Endothelial cell of umbilical vein (primary cell): ENCODE data around the gene MAP1S. TPM values are rescaled to one million over a fixed set of nuclear protein-coding genes. Genes with fewer than 3 reads are reported as not detected.

Experiments
- BruUV-seq: library from RNA; stranded (reverse); fragments of 400-500 nt; replicated peaks from 2 replicates; lab custom pipeline; 2021; lab: Mats Ljungman, UMichigan
- CTCF ChIA-PET: fragments of 300-600, 350-600 bp; sonication (Branson Sonifier 250); formaldehyde crosslinking; loops from one replicate; lab custom pipeline; 2021; ENCODE audit warnings: antibody characterized with exemption, inconsistent platforms; lab: Charles Lee
- POLR2A ChIA-PET: fragments of 300-600, 350-600 bp; sonication (Branson Sonifier 250); formaldehyde crosslinking; loops from one replicate; lab custom pipeline; 2021; ENCODE audit warnings: antibody characterized with exemption, inconsistent platforms; lab: Charles Lee
- DNase-seq: peaks from one replicate; pipeline ENCODE4 v3.0.0-alpha.2; 2011; ENCODE audit warnings: low read depth, low spot score
- FAIRE-seq: peaks from 2 replicates; lab custom pipeline; 2011; peaks lifted over from hg19 to GRCh38; lab: Jason Lieb, UNC
- H2AFZ ChIP-seq: 2 replicates; pipeline ENCODE4 v1.6.0; 2012; ENCODE audit warnings: low read depth, low read length, control low read depth, inconsistent platforms
- H3K27ac ChIP-seq: 2 replicates; pipeline ENCODE4 v1.5.1; 2011; ENCODE audit warnings: low read depth, mild to moderate bottlenecking, control low read depth, low read length, moderate library complexity; ENCODE audit not compliant: insufficient read depth
- H3K27me3 ChIP-seq, 2 experiments: 2 replicates each; pipeline versions ENCODE4 v1.6.0 to v1.6.1; 2011; ENCODE audit warnings: low read length in 2 of 2, mixed read lengths in 1 of 2; ENCODE audit not compliant: control insufficient read depth in 2 of 2, insufficient read depth in 2 of 2
- H3K36me3 ChIP-seq, 2 experiments: 2 replicates in 1 of 2; 3 replicates in 1 of 2; pipeline ENCODE4 v1.5.1; 2011; ENCODE audit warnings: low read length in 2 of 2, mild to moderate bottlenecking in 1 of 2, moderate library complexity in 1 of 2; ENCODE audit not compliant: control insufficient read depth in 2 of 2, insufficient read depth in 2 of 2; ENCODE audit errors: extremely low read depth in 1 of 2
- H3K4me1 ChIP-seq: 3 replicates; pipeline ENCODE4 v1.5.1; 2011; ENCODE audit warnings: mild to moderate bottlenecking, low read length; ENCODE audit not compliant: control insufficient read depth, insufficient read depth; ENCODE audit errors: extremely low read depth
- H3K4me2 ChIP-seq: 2 replicates; pipeline ENCODE4 v1.6.1; 2011; ENCODE audit warnings: low read length, control low read depth, mixed read lengths; ENCODE audit not compliant: insufficient read depth
- H3K4me3 ChIP-seq, 3 experiments: fragments of 200-600 bp in 1 of 3; sonication (generic), shearing (Covaris generic) in 1 of 3; replicated peaks in 1 of 3; 2 replicates each; pipeline ENCODE4 v1.5.1; 2011 to 2016; ENCODE audit warnings: control low read depth in 3 of 3, low read length in 3 of 3, mild to moderate bottlenecking in 2 of 3, inconsistent platforms in 1 of 3, low read depth in 1 of 3, moderate library complexity in 1 of 3; ENCODE audit not compliant: insufficient read depth in 1 of 3
- H3K79me2 ChIP-seq: 2 replicates; pipeline ENCODE4 v1.6.0; 2012; ENCODE audit warnings: low read length, inconsistent platforms; ENCODE audit not compliant: control insufficient read depth, insufficient read depth
- H3K9ac ChIP-seq: replicated peaks from 2 replicates; pipeline ENCODE3; 2011; ENCODE audit warnings: low read length, control low read depth; ENCODE audit not compliant: insufficient read depth; ENCODE audit errors: extremely low read depth
- H3K9me1 ChIP-seq: replicated peaks from 3 replicates; pipeline ENCODE4 v1.6.0; 2011; ENCODE audit warnings: mild to moderate bottlenecking, low read length; ENCODE audit not compliant: control insufficient read depth, insufficient read depth; ENCODE audit errors: extremely low read depth
- H3K9me3 ChIP-seq: replicated peaks from 2 replicates; pipeline ENCODE4 v1.5.1; 2012; ENCODE audit warnings: low read length, inconsistent platforms; ENCODE audit not compliant: control insufficient read depth, insufficient read depth
- H4K20me1 ChIP-seq: replicated peaks from 2 replicates; pipeline ENCODE3; 2011; ENCODE audit warnings: mild to moderate bottlenecking, low read length; ENCODE audit not compliant: control insufficient read depth, insufficient read depth; ENCODE audit errors: extremely low read depth
- CTCF ChIP-seq, 2 donors: IDR thresholded peaks; 1 replicate in 1 of 2; 2 replicates in 1 of 2; pipeline ENCODE4 v1.5.1; 2011; ENCODE audit warnings: low read length in 2 of 2, mild to moderate bottlenecking in 2 of 2, moderate library complexity in 2 of 2, control low read depth in 1 of 2, inconsistent platforms in 1 of 2, low read depth in 1 of 2; ENCODE audit not compliant: insufficient read depth in 1 of 2; ENCODE audit errors: extremely low read depth in 1 of 2
- JUN ChIP-seq: IDR thresholded peaks from 2 replicates; pipeline ENCODE4 v1.6.1; 2011; ENCODE audit warnings: borderline replicate concordance, low read depth; ENCODE audit not compliant: insufficient read length, insufficient read depth
- MYC ChIP-seq: IDR thresholded peaks from one replicate; pipeline ENCODE4 v1.6.1; 2011; ENCODE audit warnings: mild to moderate bottlenecking, low read depth, low read length
- POLR2A ChIP-seq: IDR thresholded peaks from 2 replicates; pipeline ENCODE4 v1.6.1; 2012; ENCODE audit warnings: low read depth, mild to moderate bottlenecking, control low read depth, low read length
- POLR2AphosphoS5 ChIP-seq: IDR thresholded peaks from 2 replicates; pipeline ENCODE4 v1.6.1; 2012; ENCODE audit warnings: low read depth, mild to moderate bottlenecking, control low read depth, low read length, moderate library complexity; ENCODE audit not compliant: insufficient read depth
- dilution Hi-C: fragments of 300-500 bp; cut with MboI; formaldehyde crosslinking; loops from one replicate; pipeline ENCODE4 v1.15.0; 2019; ENCODE audit warnings: low sequenced_read_pairs; ENCODE audit not compliant: extremely low pct_ligation_motif_present
- intact Hi-C: fragments of 100-400 bp; cut with micrococcal nuclease; formaldehyde crosslinking; loops from one replicate; pipeline ENCODE4 v1.10.0; 2022
- polyA plus RNA-seq, 4 experiments: library from polyadenylated mRNA; depleted of rRNA in 3 of 4; stranded (reverse) in 3 of 4; unstranded in 1 of 4; fragments of >200 nt; gene quantifications; 2 replicates each; pipeline versions ENCODE4 v1.2.1 to v1.2.3, GENCODE V29; 2011 to 2012; ENCODE audit warnings: missing spikeins in 1 of 4
- total RNA-seq: library from RNA; stranded (reverse); gene quantifications from 2 replicates; pipeline ENCODE4 v1.2.3, GENCODE V29; 2021

Gene MAP1S
- total and polyA plus RNA-seq, 2 donors (not counting 3 experiments of a cell fraction or from before 2014, with no cell fraction given) = 94.8 to 143 TPM

GRCh38 chr19:17671906-17672305 lies 47.4 kb upstream of the MAP1S start:
- FAIRE-seq (peak; percentile 86), DNase-seq (peak; percentile 38)
- H3K4me1 ChIP-seq = no peaks in the 10 kb centered on the region
- ChIA-PET CTCF (no interaction called here), POLR2A (no interaction called here)
- no peaks in the 10 kb centered on the region for H3K36me3 ChIP-seq
- no peaks in the 10 kb centered on the region for H3K27me3 ChIP-seq
- H3K4me3 ChIP-seq = no peak overlapping the region
- H3K27ac ChIP-seq = no peak overlapping the region
- H3K4me2 ChIP-seq = no peak overlapping the region
- TF ChIP-seq MYC = no peak
- no peaks in the 10 kb centered on the region for H4K20me1 ChIP-seq
- no peak overlapping the region for H2AFZ ChIP-seq
- dilution Hi-C loops (no loop called here), intact Hi-C loops (no loop called here)
- H3K9me1 ChIP-seq = no peaks in the 10 kb centered on the region
- no peaks in the 10 kb centered on the region for H3K79me2 ChIP-seq
- H3K9me3 ChIP-seq = no peaks in the 10 kb centered on the region
- BruUV-seq = no TSS peak
- H3K9ac ChIP-seq = no peak overlapping the region

- no peak overlapping the region for H3K4me3 ChIP-seq
- H3K27ac ChIP-seq = no peak overlapping the region
- no peaks in the 10 kb centered on the region for H3K4me1 ChIP-seq
- no peak overlapping the region for H3K4me2 ChIP-seq
- H3K9me3 ChIP-seq = no peaks in the 10 kb centered on the region
- ChIA-PET POLR2A (interaction anchor here (0.6 kb wide), 1 partner anchor 1064 kb away, joined by 3 read pairs; no protein-coding TSS in a partner anchor), CTCF (interaction anchor here (1.2 kb wide), 1 partner anchor 20 kb away, joined by 4 read pairs; no protein-coding TSS in a partner anchor)
- no peak overlapping the region for H3K9ac ChIP-seq
- no peaks in the 10 kb centered on the region for H3K9me1 ChIP-seq
- dilution Hi-C loops (no loop called here), intact Hi-C loops (no loop called here)
- no peaks in the 10 kb centered on the region for H3K79me2 ChIP-seq
- H4K20me1 ChIP-seq = no peaks in the 10 kb centered on the region
- no peak for TF ChIP-seq JUN
- TF ChIP-seq POLR2AphosphoS5 = no peak
- TF ChIP-seq CTCF (IDR thresholded peaks at IDR 0.05; ENCODE audit: extremely low read depth in 1 of 2, insufficient read depth in 1 of 2, low read depth in 1 of 2, low read length in 2 of 2) = no peak
- no peak for TF ChIP-seq POLR2A
- TF ChIP-seq MYC = no peak
- H3K27me3 ChIP-seq = no peaks in the 10 kb centered on the region
- H3K36me3 ChIP-seq = no peaks in the 10 kb centered on the region
- no peak overlapping the region for H2AFZ ChIP-seq
- DNase-seq (no peak), FAIRE-seq (no peak)
- no TSS peak for BruUV-seq
These were observed 45.1 kb upstream of the MAP1S start for GRCh38 chr19:17673937-17674799.
